ENCODE measurements around the gene LYRM1.

Gene LYRM1

GRCh38 chr16:20952139-20952920 lies 51.8 kb downstream of the LYRM1 start:
- no peak for TF ChIP-seq CTCF (IDR thresholded peaks at IDR 0.05; ENCODE audit: insufficient read depth, missing control alignments)
- FAIRE-seq (no peak), DNase-seq (ENCODE audit: insufficient read length, low spot score) (no peak)

GRCh38 chr16:20954574-20954973 lies 54.0 kb downstream of the LYRM1 start:
- no peak for TF ChIP-seq CTCF (IDR thresholded peaks at IDR 0.05; ENCODE audit: insufficient read depth, missing control alignments)
- no peak for DNase-seq (ENCODE audit: insufficient read length, low spot score)
- no peak for FAIRE-seq

- FAIRE-seq (no peak), DNase-seq (ENCODE audit: insufficient read length, low spot score) (no peak)
- TF ChIP-seq CTCF (IDR thresholded peaks at IDR 0.05; ENCODE audit: insufficient read depth, missing control alignments): no peak
These were observed 55.7 kb downstream of the LYRM1 start for GRCh38 chr16:20956319-20956718.

- FAIRE-seq: no peak
- TF ChIP-seq CTCF (IDR thresholded peaks at IDR 0.05; ENCODE audit: insufficient read depth, missing control alignments): no peak
These were observed 56.6 kb downstream of the LYRM1 start for GRCh38 chr16:20957153-20957552.

GRCh38 chr16:20960899-20961298 lies 60.3 kb downstream of the LYRM1 start:
- DNase-seq (ENCODE audit: insufficient read length, low spot score) (no peak), FAIRE-seq (no peak)
- no peak for TF ChIP-seq CTCF (IDR thresholded peaks at IDR 0.05; ENCODE audit: insufficient read depth, missing control alignments)

More at GRCh38 chr16:20957153-20957552, 56.6 kb downstream of the LYRM1 start:
- no peak for DNase-seq (ENCODE audit: insufficient read length, low spot score)

GRCh38 chr16:20968765-20969164 lies 68.2 kb downstream of the LYRM1 start:
- no peak for TF ChIP-seq CTCF (IDR thresholded peaks at IDR 0.05; ENCODE audit: insufficient read depth, missing control alignments)
- no peak for DNase-seq (ENCODE audit: insufficient read length, low spot score)
- FAIRE-seq: no peak

GRCh38 chr16:20969386-20969785 lies 68.8 kb downstream of the LYRM1 start:
- no peak for DNase-seq (ENCODE audit: insufficient read length, low spot score)
- no peak for FAIRE-seq
- TF ChIP-seq CTCF (IDR thresholded peaks at IDR 0.05; ENCODE audit: insufficient read depth, missing control alignments): no peak
